Type B pancreatic cell (in vitro differentiated cells): ENCODE measurements around the gene HADHA. TPM values are rescaled to one million over a fixed set of nuclear protein-coding genes. Genes with fewer than 3 reads are reported as not detected.
"Not testable (repeated sequence)": the region's sequence is repeated elsewhere in the genome, so short reads cannot be mapped to it uniquely, and the experiment has no call there.

ENCODE experiments used
- DNase-seq: peaks from one replicate; pipeline ENCODE4 v3.0.0; 2021; ENCODE audit warnings: mixed read lengths; ENCODE audit not compliant: unreplicated experiment; ENCODE audit errors: extremely low spot score
- H3K27ac Mint-ChIP-seq: 2 replicates; pipeline ENCODE4 v1.8.0; 2021; ENCODE audit warnings: mild to moderate bottlenecking, mixed read lengths
- H3K27me3 Mint-ChIP-seq: 2 replicates; pipeline ENCODE4 v1.8.0; 2021; ENCODE audit warnings: mixed read lengths
- H3K36me3 Mint-ChIP-seq: 2 replicates; pipeline ENCODE4 v1.8.0; 2021; ENCODE audit warnings: mixed read lengths
- H3K4me1 Mint-ChIP-seq: one replicate; pipeline ENCODE4 v1.8.0; 2021; ENCODE audit warnings: mixed read lengths; ENCODE audit not compliant: unreplicated experiment
- H3K4me3 Mint-ChIP-seq: 2 replicates; pipeline ENCODE4 v1.8.0; 2021; ENCODE audit warnings: mild to moderate bottlenecking, mixed read lengths
- H3K9me3 Mint-ChIP-seq: 2 replicates; pipeline ENCODE4 v1.8.0; 2021; ENCODE audit warnings: mixed read lengths
- CTCF ChIP-seq: fragments of 200-600 bp; sonication (generic); conservative IDR thresholded peaks from 2 replicates; pipeline ENCODE4 v1.5.0; 2021; ENCODE audit warnings: antibody characterized with exemption, mild to moderate bottlenecking
- total RNA-seq: library from RNA; stranded (reverse); gene quantifications from 2 replicates; pipeline ENCODE4 v1.2.1, GENCODE V29; 2021; ENCODE audit warnings: low replicate concordance

Gene HADHA
- total RNA-seq, 1 donor from 2014 or later = 137 TPM

GRCh38 chr2:26273501-26273900, 29.1 kb upstream of the HADHA start:
- Mint-ChIP-seq H3K4me1 (no peaks in the 10 kb centered on the region), H3K4me3 (no peak overlapping the region), H3K27me3 (no peaks in the 10 kb centered on the region), H3K9me3 (no peaks in the 10 kb centered on the region), H3K27ac (no peak overlapping the region), H3K36me3 (peaks cover 2% of the 10 kb centered on the region)
- no peak for DNase-seq
- no peak for TF ChIP-seq CTCF

GRCh38 chr2:26270373-26270772, 25.9 kb upstream of the HADHA start:
- DNase-seq = no peak
- Mint-ChIP-seq H3K27me3 (no peaks in the 10 kb centered on the region), H3K4me3 (no peak overlapping the region), H3K9me3 (no peaks in the 10 kb centered on the region), H3K36me3 (peaks cover 14% of the 10 kb centered on the region), H3K27ac (no peak overlapping the region), H3K4me1 (no peaks in the 10 kb centered on the region)
- TF ChIP-seq CTCF = no peak

- H3K4me1 Mint-ChIP-seq = no peaks in the 10 kb centered on the region
- no peaks in the 10 kb centered on the region for H3K9me3 Mint-ChIP-seq
- TF ChIP-seq CTCF = no peak
These were observed 25.2 kb upstream of the HADHA start for GRCh38 chr2:26269571-26270158.

GRCh38 chr2:26268670-26269385, 24.4 kb upstream of the HADHA start:
- not testable (repeated sequence) for H3K4me3 Mint-ChIP-seq, H3K9me3 Mint-ChIP-seq, H3K4me1 Mint-ChIP-seq, DNase-seq, H3K27ac Mint-ChIP-seq, H3K27me3 Mint-ChIP-seq
- H3K36me3 Mint-ChIP-seq = peaks cover 14% of the 10 kb centered on the region

More at GRCh38 chr2:26269571-26270158, 25.2 kb upstream of the HADHA start:
- Mint-ChIP-seq H3K4me3 (no peak overlapping the region), H3K36me3 (peaks cover 14% of the 10 kb centered on the region), H3K27ac (no peak overlapping the region), H3K27me3 (no peaks in the 10 kb centered on the region)
- DNase-seq = no peak

GRCh38 chr2:26268213-26268612, 23.8 kb upstream of the HADHA start:
- DNase-seq = no peak
- H3K4me1 Mint-ChIP-seq = no peaks in the 10 kb centered on the region
- H3K36me3 Mint-ChIP-seq = peaks cover 14% of the 10 kb centered on the region
- no peak for TF ChIP-seq CTCF
- H3K27ac Mint-ChIP-seq = no peak overlapping the region
- H3K27me3 Mint-ChIP-seq = no peaks in the 10 kb centered on the region
- no peaks in the 10 kb centered on the region for H3K9me3 Mint-ChIP-seq
- H3K4me3 Mint-ChIP-seq = no peak overlapping the region

GRCh38 chr2:26258836-26259235, 14.4 kb upstream of the HADHA start:
- H3K4me3 Mint-ChIP-seq, H3K9me3 Mint-ChIP-seq, H3K4me1 Mint-ChIP-seq, H3K27me3 Mint-ChIP-seq, H3K27ac Mint-ChIP-seq, DNase-seq: not testable (repeated sequence)
- peaks cover 15% of the 10 kb centered on the region for H3K36me3 Mint-ChIP-seq
